Heart right ventricle (tissue), 16 donors: ENCODE data around the gene ADAT3. TPM values are rescaled to one million over a fixed set of nuclear protein-coding genes. Genes with fewer than 3 reads are reported as not detected.

Source experiments
- ATAC-seq, 8 donors: fragments of 200-7000 bp; cut with Tn5 transposase; one replicate each; pipeline ENCODE4 v1.9.1; 2020; ENCODE audit warnings: mild to moderate bottlenecking in 8 of 8, moderate library complexity in 8 of 8, moderate number of reproducible peaks in 1 of 8
- DNase-seq, 2 donors: peaks; one replicate each; pipeline ENCODE4 v3.0.0-alpha.2; 2020
- H3K27ac ChIP-seq, 10 donors: fragments of 200-600 bp; sonication (generic) in 2 of 10; one replicate each; pipeline versions ENCODE4 v1.5.0 to v1.8.0; 2020 to 2022; ENCODE audit warnings: mild to moderate bottlenecking in 3 of 10
- H3K27me3 ChIP-seq, 7 donors: fragments of 200-600 bp; one replicate each; pipeline ENCODE4 v1.8.0; 2021 to 2022; ENCODE audit warnings: mild to moderate bottlenecking in 2 of 7
- H3K36me3 ChIP-seq, 9 donors: fragments of 200-600 bp; sonication (generic) in 1 of 9; one replicate each; pipeline versions ENCODE4 v1.5.0 to v1.8.0; 2020 to 2022; ENCODE audit warnings: mild to moderate bottlenecking in 2 of 9
- H3K4me1 ChIP-seq, 9 donors: fragments of 200-600 bp; sonication (generic) in 1 of 9; one replicate each; pipeline versions ENCODE4 v1.5.0 to v1.8.0; 2020 to 2022; ENCODE audit warnings: mild to moderate bottlenecking in 4 of 9
- H3K4me3 ChIP-seq, 10 donors: fragments of 200-600 bp; sonication (generic) in 2 of 10; one replicate each; pipeline versions ENCODE4 v1.5.0 to v1.8.0; 2020 to 2022; ENCODE audit warnings: mild to moderate bottlenecking in 7 of 10, moderate library complexity in 2 of 10
- H3K9me3 ChIP-seq, 11 donors: fragments of 200-600 bp in 10 of 11; sonication (generic) in 2 of 11; one replicate each; pipeline versions ENCODE4 v1.5.0 to v1.8.0; 2013 to 2022; ENCODE audit warnings: mild to moderate bottlenecking in 2 of 11, control low read depth in 1 of 11, moderate library complexity in 1 of 11
- CTCF ChIP-seq, 9 donors: fragments of 200-600 bp; sonication (generic) in 2 of 9; IDR thresholded peaks; one replicate each; pipeline versions ENCODE4 v1.5.0 to v1.8.0; 2021 to 2022; ENCODE audit warnings: antibody characterized with exemption in 9 of 9, mild to moderate bottlenecking in 5 of 9, moderate library complexity in 1 of 9
- WGBS, 2 donors: extraction: QIAGEN DNeasy Blood & Tissue Kit; methylation state at CpG; one replicate each; pipeline ENCODE4 v1.1.7; 2013; ENCODE audit warnings: inconsistent platforms in 1 of 2; 5-methylcytosine and 5-hydroxymethylcytosine counted together
- intact Hi-C, 10 donors: fragments of 100-400 bp; cut with DNase I; formaldehyde crosslinking; loops; one replicate each; pipeline versions ENCODE4 v1.11.1 to v1.14.2; 2022
- long read RNA-seq, 3 donors: library from polyadenylated mRNA; unstranded; transcript quantifications; one replicate each; pipeline ENCODE4 v2.0.0, GENCODE V29; 2020 to 2021
- polyA plus RNA-seq, 2 donors: library from polyadenylated mRNA; stranded (reverse); fragments of 200-250 nt; gene quantifications; one replicate each; pipeline ENCODE4 v1.2.3, GENCODE V29; 2013
- total RNA-seq, 10 donors: library from RNA; stranded (reverse); fragmentation: NEBNext Ultra II Directional in 3 of 10; extraction: Animal tissue kit (Norgen Biotek cat#: 25700) in 3 of 10; gene quantifications; one replicate each; pipeline versions ENCODE4 v1.2.1 to v1.2.4, GENCODE V29; 2021 to 2023
- donor health status: Arrhythmogenic right ventricular cardiomyopathy.
- donor health status: ischemic (EF 13 %, LVEDD 7.1; RV severe dilation, severe dysfunction).
- donor health status: healthy with polysubstance abuse.
- donor health status: DM: no; HTN: yes; CAD: no.
- donor health status: DM: no; HTN: no; CAD: no.
- donor health status: ischemic (EF 25% LVEDD 6.9; RV normal size, moderate dysfunction).
- donor health status: ischemic (EF 25% LVEDD 5.7; RV mildly dilated, moderate dysfunction).
- donor health status: healthy.
- donor health status: DM: yes; HTN: yes; CAD: no.
- donor health status: Ischemic cardiomyopathy.
- donor health status: ischemic (EF 35%, LVEDD 5.7; RV mildly dilated, moderate dysfunction).
- donor health status: nonischemic (EF 11% LVEDD 7.7; RV severe dilation, severe dysfunction).
- donor health status: DM: yes; HTN: yes; CAD: no.
- donor health status: PGD.
- donor health status: ischemic (EF 29% LVEDD 5.4; RV normal size, mild dysfunction).
- donor health status: nonischemic (EF 23%, LVEDD 6.1; RV moderate dilation, normal function).

ADAT3 gene
- 1 to 10 TPM in 9 of 10 donors, under 1 TPM in 1; 0.94 to 3.2 (median 1.4) TPM for total RNA-seq
- 1 to 10 TPM; 2.0 to 4.3 TPM for polyA plus RNA-seq
- long read RNA-seq, donor 1, partial matches to known transcripts = 0 of 6 reads
- long read RNA-seq, donor 1, other reads (novel, unspliced or antisense) = 2 of 6 reads
- long read RNA-seq, donor 2, partial matches to known transcripts = 0 of 1 reads
- long read RNA-seq, donor 2, other reads (novel, unspliced or antisense) = 0 of 1 reads
- long read RNA-seq, donor 3, partial matches to known transcripts = 2 of 4 reads
- long read RNA-seq, donor 3, other reads (novel, unspliced or antisense) = 1 of 4 reads

- WGBS, 2 donors = 0 to 1% methylated on average over 91 to 92 of the region's 92 CpGs
- ATAC-seq = peak; percentile 97 to 99 (median 98)
- H3K4me3 ChIP-seq = peak within 1 kb of the TSS; percentile 24 to 92 (median 66)
- peaks cover 0 to 2% (median 0%) of the 10 kb centered on the region in 9 donors for H3K36me3 ChIP-seq
- peaks cover 0 to 65% (median 9%) of the 10 kb centered on the region in 9 donors for H3K4me1 ChIP-seq
- intact Hi-C loops = no loop called here
- H3K27me3 ChIP-seq = no peaks in the 10 kb centered on the region
- no peak for TF ChIP-seq CTCF (IDR thresholded peaks at IDR 0.05)
- H3K9me3 ChIP-seq = no peaks in the 10 kb centered on the region
- DNase-seq = peak; percentile 99 to 100
- H3K27ac ChIP-seq = peak within 1 kb of the TSS; percentile 54 to 93 (median 80)
Observed at GRCh38 chr19:1905110-1905862, at the start of gene ADAT3, which contains the start of gene SCAMP4. Gene ADAT3 (plus strand): TSS chr19:1905399. CDS start chr19:1912048, 6,649 bp downstream. Gene SCAMP4 (plus strand): TSS chr19:1905399. CDS start chr19:1915020, 9,621 bp downstream.

GRCh38 chr19:1855828-1856255 lies 49.4 kb upstream of the ADAT3 start:
- intact Hi-C loops = no loop called here
- Histone ChIP-seq H3K27me3 (no peaks in the 10 kb centered on the region), H3K27ac (peak overlapping the region; percentile 70 to 97 (median 94)), H3K4me1 (peaks cover 31 to 91% (median 74%) of the 10 kb centered on the region in 9 donors), H3K4me3 (peak overlapping the region in 9 of 10 donors; percentile 44 to 67 (median 59)), H3K36me3 (peaks cover 0 to 6% (median 0%) of the 10 kb centered on the region in 9 donors), H3K9me3 (no peaks in the 10 kb centered on the region)
- DNase-seq (no peak), ATAC-seq (peak in 4 of 8 donors; percentile 0 to 4 (median 1))
- TF ChIP-seq CTCF (IDR thresholded peaks at IDR 0.05) = no peak
- WGBS, 2 donors = 28 to 41% methylated on average over 13 of the region's 13 CpGs

- ATAC-seq (no peak), DNase-seq (no peak)
- Histone ChIP-seq H3K36me3 (peaks cover 0 to 6% (median 0%) of the 10 kb centered on the region in 9 donors), H3K4me1 (peaks cover 31 to 96% (median 79%) of the 10 kb centered on the region in 9 donors), H3K27ac (peak overlapping the region; percentile 70 to 97 (median 94)), H3K9me3 (no peaks in the 10 kb centered on the region), H3K4me3 (peak overlapping the region in 9 of 10 donors; percentile 44 to 67 (median 59)), H3K27me3 (no peaks in the 10 kb centered on the region)
- no peak for TF ChIP-seq CTCF (IDR thresholded peaks at IDR 0.05)
- WGBS, 2 donors = 32 to 48% methylated on average over 6 of the region's 6 CpGs
- intact Hi-C loops = no loop called here
Observed at GRCh38 chr19:1856345-1856697, 48.9 kb upstream of the ADAT3 start.
